A549 (cell line): Measurements from ENCODE around the gene DDX41. TPM values are rescaled to one million over a fixed set of nuclear protein-coding genes. Genes with fewer than 3 reads are reported as not detected.
A peak's percentile ranks its signal among the peaks of the same experiment; 100 is the strongest.
"Not testable (repeated sequence)": the region's sequence is repeated elsewhere in the genome, so short reads cannot be mapped to it uniquely, and the experiment has no call there.

Experiments
- ATAC-seq, 2 experiments: fragments of 200-7000 bp in 1 of 2; fragments of >200 bp in 1 of 2; cut with Nextera tagmentation in 1 of 2; cut with Tn5 transposase in 1 of 2; 3 replicates each; pipeline versions ENCODE4 v1.8.0 to v1.9.1; 2018 to 2020; ENCODE audit warnings: mild to moderate bottlenecking in 1 of 2, moderate library complexity in 1 of 2
- CTCF ChIA-PET: fragments of 300-600 bp; sonication (Branson Sonifier 250); formaldehyde crosslinking; extraction: SDS; loops from one replicate; lab custom pipeline; 2021; ENCODE audit warnings: antibody characterized with exemption, inconsistent platforms; lab: Yijun Ruan, JAX
- POLR2A ChIA-PET: fragments of 350-600 bp; formaldehyde crosslinking; extraction: SDS; loops from one replicate; lab custom pipeline; 2021; ENCODE audit warnings: antibody characterized with exemption, inconsistent platforms; lab: Yijun Ruan, JAX
- DNase-seq, 2 experiments: peaks; one replicate each; pipeline versions ENCODE4 v3.0.0 to v3.0.0-alpha.2; 2011 to 2016; ENCODE audit warnings: low read depth in 1 of 2, low spot score in 1 of 2
- FAIRE-seq: peaks from 2 replicates; lab custom pipeline; 2011; peaks lifted over from hg19 to GRCh38; lab: Jason Lieb, UNC
- H3K27ac ChIP-seq, 2 experiments: fragments of >200 bp; sonication (Bioruptor Twin); formaldehyde crosslinking; 3 replicates each; pipeline ENCODE4 v1.5.1; 2016 to 2017
- H3K4me1 ChIP-seq: fragments of >200 bp; sonication (Bioruptor Twin); formaldehyde crosslinking; 3 replicates; pipeline ENCODE4 v1.6.1; 2016
- H3K4me2 ChIP-seq: fragments of >200 bp; sonication (Bioruptor Twin); formaldehyde crosslinking; 3 replicates; pipeline ENCODE4 v1.6.1; 2016
- H3K4me3 ChIP-seq: fragments of >200 bp; sonication (Bioruptor Twin); formaldehyde crosslinking; 3 replicates; pipeline ENCODE4 v1.5.1; 2016
- H3K9me3 ChIP-seq: fragments of >200 bp; sonication (Bioruptor Twin); formaldehyde crosslinking; 3 replicates; pipeline ENCODE4 v1.6.1; 2016
- CEBPB ChIP-seq, 2 experiments: fragments of >200 bp in 1 of 2; sonication (Bioruptor Twin) in 1 of 2; formaldehyde crosslinking in 1 of 2; IDR thresholded peaks; 2 replicates each; pipeline ENCODE4 v1.6.1; 2012 to 2016
- EP300 ChIP-seq, 2 experiments: fragments of >200 bp; sonication (Bioruptor Twin); formaldehyde crosslinking; IDR thresholded peaks; 2 replicates in 1 of 2; 3 replicates in 1 of 2; pipeline ENCODE4 v1.6.1; 2016 to 2017
- HDAC2 ChIP-seq: fragments of 200-600 bp; sonication (generic); IDR thresholded peaks from 2 replicates; pipeline ENCODE4 v1.6.1; 2016
- HOXB5 ChIP-seq: fragments of 250-450 bp; sonication (Bioruptor Pico); IDR thresholded peaks from 2 replicates; pipeline ENCODE4 v1.5.0; 2020; ENCODE audit warnings: mild to moderate bottlenecking, moderate library complexity
- MYC ChIP-seq: IDR thresholded peaks from 2 replicates; pipeline ENCODE4 v1.6.1; 2012; ENCODE audit warnings: mild to moderate bottlenecking, inconsistent platforms, low read length, improper control_type of control experiment, borderline replicate concordance
- RAD21 ChIP-seq, 2 experiments: fragments of >200 bp in 1 of 2; sonication (Bioruptor Twin) in 1 of 2; formaldehyde crosslinking in 1 of 2; IDR thresholded peaks in 1 of 2; conservative IDR thresholded peaks in 1 of 2; 2 replicates in 1 of 2; 3 replicates in 1 of 2; pipeline ENCODE4 v1.6.1; 2012 to 2018; ENCODE audit warnings: inconsistent platforms in 1 of 2
- SREBF2 ChIP-seq: fragments of 450-650 bp; IDR thresholded peaks from 2 replicates; pipeline ENCODE4 v1.6.1; 2014; ENCODE audit warnings: mild to moderate bottlenecking, moderate library complexity
- WGBS: methylation state at CpG from one replicate; pipeline ENCODE4 v1.1.6; 2017; ENCODE audit errors: missing lambda C conversion rate; 5-methylcytosine and 5-hydroxymethylcytosine counted together
- polyA plus RNA-seq, 4 experiments: library from polyadenylated mRNA; depleted of rRNA in 3 of 4; stranded (reverse); fragments of >200 nt; fragmentation: RNase III in 1 of 4; extraction: RNeasy Plus Mini Kit Qiagen cat#74134 plus additional on column Dnase treatment in 1 of 4; gene quantifications; 2 replicates in 3 of 4; 3 replicates in 1 of 4; pipeline ENCODE4 v1.2.3, GENCODE V29; 2011 to 2017
- TF ChIP-seq, protein P1 (sequence below): fragments of 450-650 bp; IDR thresholded peaks from 2 replicates; pipeline ENCODE4 v1.6.1; 2014; ENCODE audit warnings: antibody characterized with exemption

Gene DDX41
- polyA plus RNA-seq, 2 of the 4 experiments (the other 2 are of a cell fraction) = 90.7 to 172 TPM

DNA sequence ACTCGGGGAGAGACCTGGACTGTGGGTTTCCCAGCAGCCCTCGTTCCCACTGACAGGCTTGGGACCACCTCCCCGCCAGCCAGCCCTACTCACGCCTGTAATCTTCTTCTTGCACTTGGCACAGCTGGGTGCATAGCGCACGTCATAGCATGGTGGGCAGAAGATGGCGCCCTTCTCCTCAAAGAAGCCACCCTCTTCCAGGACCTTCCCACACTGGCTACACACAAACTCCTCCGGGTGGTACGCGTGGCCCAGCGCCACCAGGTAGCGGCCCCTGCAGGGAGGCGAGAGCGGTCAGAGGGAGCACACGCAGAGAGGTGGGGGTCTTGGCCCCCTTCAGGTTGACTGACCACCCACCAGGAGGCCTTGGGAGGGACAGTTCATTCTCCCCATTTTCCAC lies 28.8 kb downstream of the DDX41 start:
- 91% methylated on average over 15 of the region's 15 CpGs for WGBS
- TF ChIP-seq RAD21 (conservative IDR thresholded peaks at IDR 0.05 in 1 of 2, IDR thresholded peaks at IDR 0.05 in 1 of 2) (peak in 1 of 2 experiments; percentile 40; a peak in 2 of 5 replicates), HDAC2 (no peak)
- Histone ChIP-seq H3K4me3 (no peak overlapping the region), H3K9me3 (no peaks in the 10 kb centered on the region), H3K4me1 (peaks cover 21% of the 10 kb centered on the region), H3K27ac (no peak overlapping the region), H3K4me2 (no peak overlapping the region)
- DNase-seq (no peak), ATAC-seq (no peak), FAIRE-seq (no peak)
- ChIA-PET POLR2A (no interaction called here), CTCF (interaction anchor here (0.8 to 18.1 kb wide), 7 partner anchors 10 to 118 kb away, joined by 3 to 354 read pairs (median 5); partner anchors contain the start of genes DBN1, PDLIM7 and PRR7)

DNA sequence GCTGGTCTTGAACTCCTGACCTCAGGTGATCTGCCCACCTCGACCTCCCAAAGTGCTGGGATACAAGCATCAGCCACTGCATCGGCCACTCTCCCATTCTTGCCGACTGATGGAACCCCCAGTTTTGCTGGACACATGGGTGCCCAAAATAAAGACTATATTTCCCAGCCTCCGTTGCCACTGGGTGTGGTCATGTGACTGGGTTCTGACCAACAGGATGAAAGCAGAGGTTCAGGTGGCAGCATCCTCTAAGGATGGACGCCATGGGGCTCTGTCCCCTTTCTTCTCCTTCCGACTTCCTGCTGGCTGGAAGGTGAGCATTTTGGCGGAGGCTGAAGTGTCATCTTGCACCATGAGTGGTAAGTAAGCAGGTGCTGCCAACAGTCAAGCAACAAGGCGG lies 29.6 kb downstream of the DDX41 start:
- WGBS = 87% methylated on average over 8 of the region's 8 CpGs
- ChIA-PET CTCF (interaction anchor here (0.9 to 19.7 kb wide), 5 partner anchors 4 to 83 kb away, joined by 4 to 241 read pairs (median 142); partner anchors contain the start of genes DBN1 and PDLIM7), POLR2A (no interaction called here)
- ATAC-seq (no peak), DNase-seq (no peak), FAIRE-seq (no peak)
- TF ChIP-seq, protein P1, sequence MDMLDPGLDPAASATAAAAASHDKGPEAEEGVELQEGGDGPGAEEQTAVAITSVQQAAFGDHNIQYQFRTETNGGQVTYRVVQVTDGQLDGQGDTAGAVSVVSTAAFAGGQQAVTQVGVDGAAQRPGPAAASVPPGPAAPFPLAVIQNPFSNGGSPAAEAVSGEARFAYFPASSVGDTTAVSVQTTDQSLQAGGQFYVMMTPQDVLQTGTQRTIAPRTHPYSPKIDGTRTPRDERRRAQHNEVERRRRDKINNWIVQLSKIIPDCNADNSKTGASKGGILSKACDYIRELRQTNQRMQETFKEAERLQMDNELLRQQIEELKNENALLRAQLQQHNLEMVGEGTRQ = peak; percentile 58
- no peak for TF ChIP-seq HOXB5
- no peak overlapping the region for H3K4me3 ChIP-seq
- no peak overlapping the region for H3K27ac ChIP-seq
- peaks cover 13% of the 10 kb centered on the region; the same call in 2 of the 3 replicates for H3K4me1 ChIP-seq
- no peaks in the 10 kb centered on the region for H3K9me3 ChIP-seq
- no peak overlapping the region for H3K4me2 ChIP-seq

DNA sequence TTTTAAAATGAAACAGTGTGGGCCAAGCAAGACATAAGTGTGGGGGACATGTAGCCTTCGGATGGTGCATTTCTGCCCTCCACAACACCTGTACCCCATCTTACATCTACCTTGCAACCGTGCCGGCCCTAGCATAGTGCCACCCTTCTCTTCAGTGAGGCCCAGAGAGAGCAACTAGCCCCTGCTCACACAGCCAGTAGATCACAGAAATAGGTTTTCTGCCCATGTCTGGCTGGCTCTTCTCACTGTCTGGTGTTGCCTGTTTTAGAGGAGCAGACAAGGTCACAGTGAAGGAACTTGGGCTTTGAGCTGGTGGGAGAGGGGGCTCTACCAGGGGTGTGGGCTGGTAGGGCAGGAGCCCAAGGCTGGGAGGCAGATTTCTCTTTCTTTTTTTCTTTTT lies 30.5 kb downstream of the DDX41 start:
- no peak for TF ChIP-seq SREBF2
- no peak for TF ChIP-seq MYC
- DNase-seq (no peak), FAIRE-seq (no peak), ATAC-seq (no peak)
- POLR2A ChIA-PET = no interaction called here
- 96% methylated on average over 3 of the region's 3 CpGs for WGBS
- Histone ChIP-seq H3K4me1 (peaks cover 6% of the 10 kb centered on the region; the same call in 2 of the 3 replicates), H3K4me2 (no peak overlapping the region), H3K27ac (no peak overlapping the region), H3K4me3 (no peak overlapping the region), H3K9me3 (no peaks in the 10 kb centered on the region)
- CTCF ChIA-PET = interaction anchor here (0.9 to 19.7 kb wide), 6 partner anchors 5 to 82 kb away, joined by 3 to 241 read pairs (median 74); partner anchors contain the start of genes DBN1 and PDLIM7

DNA sequence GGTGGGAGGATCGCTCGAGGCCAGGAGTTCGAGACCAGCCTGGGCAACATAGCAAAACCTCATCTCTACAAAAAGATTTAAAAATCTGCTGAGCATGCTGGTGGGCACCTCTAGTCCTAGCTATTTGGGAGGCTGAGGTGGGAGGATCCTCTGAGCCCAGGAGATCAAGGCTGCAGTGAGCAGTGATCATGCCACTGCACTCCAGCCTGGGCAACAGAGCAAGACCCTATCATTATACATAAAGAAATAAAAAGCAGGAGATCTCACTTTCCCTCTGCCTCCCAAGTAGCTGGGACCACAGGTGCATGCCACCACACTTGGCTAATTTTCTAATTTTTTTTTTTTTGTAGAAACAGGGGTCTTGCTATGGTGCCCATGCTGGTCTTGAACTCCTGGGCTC lies 31.0 kb downstream of the DDX41 start:
- DNase-seq, H3K4me2 ChIP-seq, FAIRE-seq, ATAC-seq, H3K4me3 ChIP-seq, H3K4me1 ChIP-seq, H3K27ac ChIP-seq, H3K9me3 ChIP-seq: not testable (repeated sequence)
- 100% methylated on average over 3 of the region's 3 CpGs for WGBS
- ChIA-PET POLR2A (interaction anchor here (1.3 kb wide), 1 partner anchor 11 kb away, joined by 3 read pairs; no protein-coding TSS in a partner anchor), CTCF (interaction anchor here (0.6 to 19.7 kb wide), 5 partner anchors 6 to 119 kb away, joined by 3 to 241 read pairs (median 9); partner anchors contain the start of gene DBN1)

DNA sequence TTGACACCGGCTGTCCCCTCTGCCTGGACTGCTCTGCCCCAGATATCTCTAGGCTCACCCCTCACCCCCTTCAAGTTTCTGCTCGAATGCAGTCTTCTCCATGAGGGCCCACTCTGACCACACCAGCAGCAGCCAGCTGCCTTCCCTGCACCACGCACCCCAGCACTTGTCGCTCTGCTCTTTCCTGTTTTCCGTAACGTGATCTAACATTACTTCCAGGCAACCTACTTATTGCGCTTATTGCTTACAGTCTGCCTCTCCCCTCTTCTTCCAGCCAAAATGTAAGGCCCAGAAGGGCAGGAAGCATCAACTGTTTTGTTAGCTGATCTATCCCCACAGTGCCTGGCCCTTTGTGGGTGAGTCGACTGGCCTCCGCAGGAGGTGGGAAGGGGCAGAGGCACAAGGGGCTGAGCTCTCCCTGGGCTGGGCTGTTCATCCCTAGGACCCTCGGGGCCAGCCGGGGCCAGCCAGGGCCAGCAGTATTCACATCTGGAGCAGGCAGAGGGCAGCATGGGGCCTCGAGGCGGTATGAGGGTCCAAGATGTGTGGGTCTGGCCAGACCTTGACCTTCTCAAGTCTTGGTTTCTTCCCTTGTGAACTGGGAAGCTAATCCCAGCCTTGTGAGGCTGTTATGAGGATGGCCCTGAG lies 31.7 kb downstream of the DDX41 start:
- no peaks in the 10 kb centered on the region for H3K9me3 ChIP-seq
- FAIRE-seq (no peak), ATAC-seq (0 out of 6 replicates have a peak, but pooled peaks of 1 of the 2 experiments have one; percentile 7), DNase-seq (no peak)
- ChIA-PET POLR2A (interaction anchor here (1.3 kb wide), 1 partner anchor 12 kb away, joined by 3 read pairs; no protein-coding TSS in a partner anchor), CTCF (interaction anchor here (0.8 to 19.7 kb wide), 4 partner anchors 6 to 29 kb away, joined by 3 to 241 read pairs (median 6); no protein-coding TSS in a partner anchor)
- H3K27ac ChIP-seq = no peak overlapping the region
- 70% methylated on average over 9 of the region's 13 CpGs for WGBS
- H3K4me1 ChIP-seq = no peaks in the 10 kb centered on the region
- no peak overlapping the region for H3K4me3 ChIP-seq
- no peak for TF ChIP-seq CEBPB (IDR thresholded peaks at IDR 0.05)
- TF ChIP-seq EP300 (IDR thresholded peaks at IDR 0.05) = no peak
- no peak overlapping the region for H3K4me2 ChIP-seq
